CD4-positive, alpha-beta T cell (primary cell): ENCODE data around the gene NRSN2. TPM values are rescaled to one million over a fixed set of nuclear protein-coding genes. Genes with fewer than 3 reads are reported as not detected.

Source experiments
- ATAC-seq: fragments of 200-7000 bp; cut with Tn5 transposase; one replicate; pipeline ENCODE4 v1.10.0; 2022; ENCODE audit warnings: mild to moderate bottlenecking; ENCODE audit not compliant: poor library complexity
- CTCF ChIA-PET: fragments of 350-600 bp; sonication (Branson Sonifier 250); formaldehyde crosslinking; loops from one replicate; lab custom pipeline; 2021; ENCODE audit warnings: antibody characterized with exemption, inconsistent platforms; lab: Charles Lee
- POLR2A ChIA-PET: fragments of 350-600 bp; sonication (Branson Sonifier 250); formaldehyde crosslinking; loops from one replicate; lab custom pipeline; 2021; ENCODE audit warnings: antibody characterized with exemption, inconsistent platforms; lab: Charles Lee
- DNase-seq, 14 experiments: peaks; one replicate each; pipeline ENCODE4 v3.0.0-alpha.2; 2013 to 2020; ENCODE audit warnings: mixed read lengths in 2 of 14
- H3K27ac ChIP-seq, 2 donors: one replicate each; pipeline versions ENCODE4 v1.5.1 to v1.7.0; 2013; ENCODE audit warnings: low read length in 2 of 2, low read depth in 1 of 2, mild to moderate bottlenecking in 1 of 2
- H3K27me3 ChIP-seq, 2 experiments: 1 replicate in 1 of 2; 2 replicates in 1 of 2; pipeline versions ENCODE4 v1.6.1 to v1.7.0; 2013; ENCODE audit warnings: low read length in 2 of 2, control low read depth in 1 of 2, mild to moderate bottlenecking in 1 of 2, moderate library complexity in 1 of 2; ENCODE audit not compliant: insufficient read depth in 2 of 2, control insufficient read depth in 1 of 2
- H3K36me3 ChIP-seq: one replicate; pipeline ENCODE4 v1.6.1; 2013; ENCODE audit warnings: low read length, control low read depth; ENCODE audit not compliant: insufficient read depth
- H3K4me1 ChIP-seq: one replicate; pipeline ENCODE4 v1.6.1; 2013; ENCODE audit warnings: low read length, control low read depth; ENCODE audit not compliant: insufficient read depth
- H3K4me3 ChIP-seq: one replicate; pipeline ENCODE4 v1.5.1; 2013; ENCODE audit warnings: mild to moderate bottlenecking, low read length, moderate library complexity
- H3K9me3 ChIP-seq, 2 experiments: 1 replicate in 1 of 2; 2 replicates in 1 of 2; pipeline versions ENCODE4 v1.6.1 to v1.7.0; 2013; ENCODE audit warnings: low read length in 2 of 2, mild to moderate bottlenecking in 2 of 2, control low read depth in 1 of 2, moderate library complexity in 1 of 2; ENCODE audit not compliant: control insufficient read depth in 1 of 2, insufficient read depth in 1 of 2
- H3K27ac Mint-ChIP-seq: one replicate; pipeline ENCODE4 v1.8.0; 2020; ENCODE audit warnings: mixed read lengths
- H3K27me3 Mint-ChIP-seq: one replicate; pipeline ENCODE4 v1.8.0; 2021; ENCODE audit warnings: mixed read lengths
- H3K36me3 Mint-ChIP-seq: one replicate; pipeline ENCODE4 v1.8.0; 2021; ENCODE audit warnings: low read depth, mixed read lengths
- H3K4me1 Mint-ChIP-seq: one replicate; pipeline ENCODE4 v1.8.0; 2021; ENCODE audit warnings: low read depth, mixed read lengths
- H3K4me3 Mint-ChIP-seq: one replicate; pipeline ENCODE4 v1.8.0; 2020; ENCODE audit warnings: mild to moderate bottlenecking, mixed read lengths
- H3K9me3 Mint-ChIP-seq: one replicate; pipeline ENCODE4 v1.8.0; 2020; ENCODE audit warnings: mixed read lengths
- intact Hi-C, 2 experiments: fragments of 100-400 bp; cut with DNase I in 1 of 2; cut with micrococcal nuclease in 1 of 2; formaldehyde crosslinking; loops; one replicate each; pipeline versions ENCODE4 v1.15.1 to v1.9.0; 2023 to 2025; cut with DNase I, micrococcal nuclease
- total RNA-seq, 174 experiments: library from RNA in 2 of 174; stranded (reverse) in 2 of 174; gene quantifications; one replicate each; pipeline ENCODE4 v1.2.3 and lab custom pipeline; 2021 to 2026
- TF ChIP-seq, protein P1 (sequence below): fragments of 200-600 bp; IDR thresholded peaks from one replicate; pipeline ENCODE4 v1.8.0; 2022; ENCODE audit warnings: antibody characterized with exemption, mild to moderate bottlenecking

Gene NRSN2
- total RNA-seq, 2 experiments from 2014 or later, result 0.69 to 1.3 TPM

DNA sequence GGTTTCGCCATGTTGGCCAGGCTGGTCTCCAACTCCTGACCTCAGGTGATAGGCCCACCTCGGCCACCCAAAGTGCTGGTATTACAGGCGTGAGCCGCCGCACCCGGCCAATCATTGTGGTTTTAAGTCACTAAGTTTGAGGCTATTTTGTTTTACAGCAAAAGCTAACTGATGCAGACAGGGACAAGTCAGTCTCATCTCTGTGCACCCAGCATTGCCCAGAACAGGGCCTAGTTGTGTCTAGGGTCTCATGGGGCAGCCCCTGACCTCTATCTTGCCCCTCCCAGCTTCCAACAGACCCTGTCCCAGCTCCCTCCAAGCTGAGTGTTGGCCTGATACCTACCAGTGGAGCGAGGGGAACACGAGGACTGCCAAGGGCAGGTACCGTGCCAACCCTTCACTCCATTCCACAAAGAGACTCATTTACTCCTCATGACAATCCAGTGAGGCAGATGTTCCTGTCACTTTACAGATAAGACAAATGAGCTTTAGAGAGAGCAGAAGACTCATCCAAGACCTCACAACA is 52.3 kb downstream of the NRSN2 start:
- Histone ChIP-seq H3K36me3 (peaks cover 33% of the 10 kb centered on the region), H3K9me3 (no peaks in the 10 kb centered on the region), H3K27me3 (no peaks in the 10 kb centered on the region), H3K4me3 (no peak overlapping the region), H3K4me1 (peaks cover 14% of the 10 kb centered on the region), H3K27ac (no peak overlapping the region)
- peaks cover 25% of the 10 kb centered on the region for H3K36me3 Mint-ChIP-seq
- intact Hi-C loops, result no loop called here
- POLR2A ChIA-PET, result interaction anchor here (0.8 to 1.1 kb wide), 2 partner anchors 8 to 18 kb away, joined by 3 to 4 read pairs; partner anchors contain the start of gene RBCK1
- no peak for DNase-seq
- CTCF ChIA-PET, result interaction anchor here (1.0 kb wide), 1 partner anchor 8 kb away, joined by 5 read pairs; no protein-coding TSS in a partner anchor
- H3K27me3 Mint-ChIP-seq, result no peaks in the 10 kb centered on the region
- TF ChIP-seq, protein P1, sequence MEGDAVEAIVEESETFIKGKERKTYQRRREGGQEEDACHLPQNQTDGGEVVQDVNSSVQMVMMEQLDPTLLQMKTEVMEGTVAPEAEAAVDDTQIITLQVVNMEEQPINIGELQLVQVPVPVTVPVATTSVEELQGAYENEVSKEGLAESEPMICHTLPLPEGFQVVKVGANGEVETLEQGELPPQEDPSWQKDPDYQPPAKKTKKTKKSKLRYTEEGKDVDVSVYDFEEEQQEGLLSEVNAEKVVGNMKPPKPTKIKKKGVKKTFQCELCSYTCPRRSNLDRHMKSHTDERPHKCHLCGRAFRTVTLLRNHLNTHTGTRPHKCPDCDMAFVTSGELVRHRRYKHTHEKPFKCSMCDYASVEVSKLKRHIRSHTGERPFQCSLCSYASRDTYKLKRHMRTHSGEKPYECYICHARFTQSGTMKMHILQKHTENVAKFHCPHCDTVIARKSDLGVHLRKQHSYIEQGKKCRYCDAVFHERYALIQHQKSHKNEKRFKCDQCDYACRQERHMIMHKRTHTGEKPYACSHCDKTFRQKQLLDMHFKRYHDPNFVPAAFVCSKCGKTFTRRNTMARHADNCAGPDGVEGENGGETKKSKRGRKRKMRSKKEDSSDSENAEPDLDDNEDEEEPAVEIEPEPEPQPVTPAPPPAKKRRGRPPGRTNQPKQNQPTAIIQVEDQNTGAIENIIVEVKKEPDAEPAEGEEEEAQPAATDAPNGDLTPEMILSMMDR, result no peak
- H3K9me3 Mint-ChIP-seq, result no peaks in the 10 kb centered on the region
- H3K27ac Mint-ChIP-seq, result no peak overlapping the region
- H3K4me1 Mint-ChIP-seq, result peaks cover 18% of the 10 kb centered on the region
- no peak for ATAC-seq
- no peak overlapping the region for H3K4me3 Mint-ChIP-seq

DNA sequence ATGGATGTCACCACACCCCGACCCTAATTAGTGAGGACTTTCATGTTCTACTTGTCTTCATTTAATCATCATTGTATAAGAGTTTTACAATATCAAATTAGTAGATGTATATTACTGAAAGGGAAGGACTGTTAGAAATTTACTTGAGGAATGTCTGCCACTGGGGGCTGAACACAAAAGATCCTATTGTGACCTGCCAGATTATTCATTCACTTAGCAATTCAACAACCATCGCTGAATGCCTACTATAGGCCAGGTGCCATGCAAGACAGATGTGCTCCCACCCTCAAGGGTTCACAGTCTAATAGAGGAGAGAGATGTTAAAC is 53.2 kb downstream of the NRSN2 start:
- H3K4me1 ChIP-seq, result peaks cover 14% of the 10 kb centered on the region
- Mint-ChIP-seq H3K27ac (no peak overlapping the region), H3K4me1 (peaks cover 18% of the 10 kb centered on the region), H3K9me3 (no peaks in the 10 kb centered on the region), H3K4me3 (no peak overlapping the region), H3K36me3 (peaks cover 25% of the 10 kb centered on the region), H3K27me3 (no peaks in the 10 kb centered on the region)
- H3K36me3 ChIP-seq, result peaks cover 25% of the 10 kb centered on the region
- POLR2A ChIA-PET, result no interaction called here
- TF ChIP-seq, protein P1, result no peak
- intact Hi-C loops, result no loop called here
- no peak overlapping the region for H3K27ac ChIP-seq
- ATAC-seq, result no peak
- H3K27me3 ChIP-seq, result no peaks in the 10 kb centered on the region
- DNase-seq, result no peak
- H3K9me3 ChIP-seq, result no peaks in the 10 kb centered on the region
- CTCF ChIA-PET, result no interaction called here
- no peak overlapping the region for H3K4me3 ChIP-seq

DNA sequence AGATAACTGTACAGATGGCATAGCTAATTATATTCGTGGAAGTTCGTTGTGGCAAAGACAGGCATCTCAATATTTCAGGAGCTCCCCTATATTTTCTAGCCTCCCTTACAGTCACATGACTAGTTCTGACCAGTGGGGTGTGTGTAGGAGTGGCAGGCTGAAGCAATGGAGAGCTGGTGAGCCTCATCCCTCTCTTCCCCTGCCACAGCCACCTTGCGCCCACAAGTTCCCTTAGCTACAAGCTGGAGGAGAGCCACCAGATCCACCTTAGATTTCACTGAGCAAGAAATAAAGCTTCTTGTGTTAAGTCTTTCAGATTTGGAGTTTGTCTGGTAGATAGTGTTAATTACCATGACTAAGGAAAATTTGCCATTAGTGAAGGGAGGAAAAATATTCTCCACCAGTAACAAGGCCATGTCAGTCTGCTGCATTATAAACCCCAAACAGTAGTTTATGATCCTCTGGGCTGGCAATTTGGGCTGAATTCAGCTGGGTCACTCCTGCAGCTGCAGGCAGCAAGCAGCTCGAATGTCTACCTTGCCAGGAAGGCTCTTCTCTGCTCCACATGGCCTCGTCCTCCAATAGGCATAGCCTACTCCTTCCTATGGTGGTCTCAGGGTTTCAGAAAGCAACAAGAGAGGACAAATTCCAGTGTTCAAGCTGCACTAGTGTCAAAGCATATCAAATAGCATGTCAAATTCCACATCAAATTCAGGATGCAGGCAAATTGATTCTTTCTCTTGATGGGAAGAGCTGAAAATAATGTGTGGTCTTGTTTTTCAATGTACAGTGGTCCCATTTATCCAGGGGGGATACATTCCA is 53.8 kb downstream of the NRSN2 start:
- no peak for ATAC-seq
- Mint-ChIP-seq H3K4me1 (peaks cover 18% of the 10 kb centered on the region), H3K4me3 (no peak overlapping the region), H3K36me3 (peaks cover 21% of the 10 kb centered on the region), H3K27me3 (no peaks in the 10 kb centered on the region), H3K9me3 (no peaks in the 10 kb centered on the region), H3K27ac (no peak overlapping the region)
- no peak overlapping the region for H3K4me3 ChIP-seq
- peaks cover 20% of the 10 kb centered on the region for H3K36me3 ChIP-seq
- POLR2A ChIA-PET, result interaction anchor here (1.2 kb wide), 1 partner anchor 18 kb away, joined by 3 read pairs; no protein-coding TSS in a partner anchor
- peaks cover 14% of the 10 kb centered on the region for H3K4me1 ChIP-seq
- DNase-seq, result no peak
- TF ChIP-seq, protein P1, result no peak
- H3K27me3 ChIP-seq, result no peaks in the 10 kb centered on the region
- H3K27ac ChIP-seq, result no peak overlapping the region
- CTCF ChIA-PET, result interaction anchor here (0.6 kb wide), 1 partner anchor 12 kb away, joined by 3 read pairs; no protein-coding TSS in a partner anchor
- intact Hi-C loops, result no loop called here
- H3K9me3 ChIP-seq, result no peaks in the 10 kb centered on the region
